Measurements from ENCODE around the gene PRKG1.

Gene PRKG1

DNA sequence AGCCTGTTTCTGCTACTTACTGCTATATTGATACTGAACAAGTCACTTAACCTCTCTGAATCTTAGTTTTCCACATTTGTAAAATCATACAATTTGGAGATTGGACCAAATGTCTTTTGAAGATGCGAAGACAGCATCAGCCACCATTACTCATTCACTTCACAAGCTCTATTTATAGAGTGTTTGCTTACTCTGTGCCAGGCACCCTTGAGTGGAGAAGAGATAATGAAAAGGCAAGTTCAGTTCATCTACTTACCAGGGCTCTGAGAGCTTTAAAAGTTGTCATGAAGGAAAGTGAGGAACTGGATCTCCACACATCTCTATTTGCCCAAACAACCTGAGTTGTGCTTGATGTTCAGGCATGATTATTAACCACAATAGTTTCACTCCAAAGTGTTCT, 347.6 kb downstream of the PRKG1 start:
- Histone ChIP-seq H3K27ac (ENCODE audit: low read length) (no peak overlapping the region), H3K4me3 (ENCODE audit: low read length) (no peak overlapping the region), H3K36me3 (ENCODE audit: control insufficient read depth, insufficient read depth, low read length) (no peaks in the 10 kb centered on the region), H3K27me3 (ENCODE audit: control insufficient read depth, insufficient read depth, low read length) (no peaks in the 10 kb centered on the region), H3K9me3 (ENCODE audit: control insufficient read depth, insufficient read depth, low read length) (no peaks in the 10 kb centered on the region), H3K4me1 (ENCODE audit: control insufficient read depth, insufficient read depth, low read length) (no peaks in the 10 kb centered on the region)
- no CpG with 5 or more reads among the region's 1 CpG for WGBS (ENCODE audit: insufficient coverage, insufficient read length)
- DNase-seq (ENCODE audit: low read depth, low spot score): no peak

DNA sequence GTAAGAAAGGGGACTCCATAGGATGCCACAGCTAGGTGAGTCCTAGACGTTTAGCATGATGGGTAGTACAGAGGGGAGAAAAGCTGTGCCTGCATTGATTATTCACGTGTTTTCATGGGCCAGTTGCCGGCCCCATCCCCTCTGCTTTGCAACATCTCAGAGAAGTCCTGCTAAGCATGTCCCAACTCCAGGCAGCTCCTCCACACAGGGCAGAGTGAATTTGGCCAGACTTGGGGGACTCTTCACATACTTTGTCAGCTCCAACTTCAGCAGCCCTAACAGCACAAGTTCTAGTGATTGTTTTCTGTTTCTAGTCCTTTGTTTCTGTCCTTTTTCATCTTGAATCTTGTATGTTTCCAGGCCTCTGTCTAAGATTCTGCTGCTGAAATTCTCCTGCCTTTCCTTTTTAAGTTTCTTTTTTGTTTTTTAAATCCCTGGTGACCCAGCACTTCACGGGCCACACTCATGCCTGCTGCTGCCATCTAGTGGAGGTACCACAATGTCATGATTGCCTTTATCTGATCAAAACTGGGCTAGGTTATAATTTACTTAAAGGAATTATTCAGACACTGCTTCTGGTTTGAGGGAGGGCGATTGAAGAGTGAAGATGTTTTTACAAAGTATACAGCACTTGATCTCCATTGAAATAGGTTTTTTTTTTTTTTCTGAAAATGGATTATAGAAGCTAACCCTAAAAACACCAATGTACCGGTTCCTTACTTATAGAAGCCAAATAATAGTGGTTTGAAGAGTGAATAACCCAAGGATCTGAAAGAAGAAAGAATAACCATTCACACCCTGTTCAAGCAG, 348.2 kb downstream of the PRKG1 start:
- Histone ChIP-seq H3K4me1 (ENCODE audit: control insufficient read depth, insufficient read depth, low read length) (no peaks in the 10 kb centered on the region), H3K27ac (ENCODE audit: low read length) (no peak overlapping the region), H3K27me3 (ENCODE audit: control insufficient read depth, insufficient read depth, low read length) (no peaks in the 10 kb centered on the region), H3K9me3 (ENCODE audit: control insufficient read depth, insufficient read depth, low read length) (no peaks in the 10 kb centered on the region), H3K4me3 (ENCODE audit: low read length) (no peak overlapping the region), H3K36me3 (ENCODE audit: control insufficient read depth, insufficient read depth, low read length) (no peaks in the 10 kb centered on the region)
- peak; percentile 22 for DNase-seq (ENCODE audit: low read depth, low spot score)
- no CpG with 5 or more reads among the region's 6 CpGs for WGBS (ENCODE audit: insufficient coverage, insufficient read length)

DNA sequence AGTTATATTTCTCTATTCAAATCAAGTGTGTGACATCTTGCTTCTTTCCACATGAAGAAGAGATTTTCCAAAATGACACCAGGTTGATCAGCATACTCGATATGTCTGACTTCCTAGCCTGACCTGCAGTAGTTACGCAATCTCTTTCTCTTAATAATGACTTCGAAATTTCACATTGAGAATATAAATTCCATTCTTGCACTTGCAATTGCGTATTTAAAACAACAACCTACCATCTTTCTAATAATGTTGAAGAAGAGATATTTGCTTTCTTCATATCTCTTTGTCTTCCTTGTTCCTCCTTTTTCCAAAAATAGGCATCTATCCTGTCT, 348.8 kb downstream of the PRKG1 start:
- Histone ChIP-seq H3K9me3 (ENCODE audit: control insufficient read depth, insufficient read depth, low read length) (no peaks in the 10 kb centered on the region), H3K27ac (ENCODE audit: low read length) (no peak overlapping the region), H3K27me3 (ENCODE audit: control insufficient read depth, insufficient read depth, low read length) (no peaks in the 10 kb centered on the region), H3K4me3 (ENCODE audit: low read length) (no peak overlapping the region), H3K36me3 (ENCODE audit: control insufficient read depth, insufficient read depth, low read length) (no peaks in the 10 kb centered on the region), H3K4me1 (ENCODE audit: control insufficient read depth, insufficient read depth, low read length) (no peaks in the 10 kb centered on the region)
- no peak for DNase-seq (ENCODE audit: low read depth, low spot score)
- 100% methylated on average over 1 of the region's 4 CpGs for WGBS (ENCODE audit: insufficient coverage, insufficient read length)

DNA sequence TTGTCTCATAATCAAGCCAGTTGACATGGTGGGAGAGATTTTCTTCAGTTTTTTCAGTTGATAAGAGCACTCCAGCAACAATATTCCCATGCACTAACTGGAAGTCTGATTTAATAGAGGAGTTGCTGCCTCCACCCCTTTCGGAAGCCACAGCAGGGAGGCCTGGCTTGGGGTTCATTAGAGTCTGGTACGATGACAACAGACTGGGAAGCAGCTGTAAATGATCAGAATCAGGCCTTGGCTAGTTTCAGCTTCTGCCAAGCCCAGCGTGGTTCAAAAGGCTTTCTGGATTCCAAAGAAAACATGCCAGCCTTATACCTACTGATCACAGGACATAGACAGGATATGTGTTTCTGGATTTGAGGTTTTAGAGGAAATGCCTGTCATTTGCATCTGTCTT, 351.1 kb downstream of the PRKG1 start:
- no peak overlapping the region for H3K27ac ChIP-seq (ENCODE audit: low read length)
- no CpG with 5 or more reads among the region's 3 CpGs for WGBS (ENCODE audit: insufficient coverage, insufficient read length)
- H3K4me1 ChIP-seq (ENCODE audit: control insufficient read depth, insufficient read depth, low read length): no peaks in the 10 kb centered on the region
- no peak overlapping the region for H3K4me3 ChIP-seq (ENCODE audit: low read length)
- DNase-seq (ENCODE audit: low read depth, low spot score): no peak
- no peaks in the 10 kb centered on the region for H3K27me3 ChIP-seq (ENCODE audit: control insufficient read depth, insufficient read depth, low read length)
- no peaks in the 10 kb centered on the region for H3K36me3 ChIP-seq (ENCODE audit: control insufficient read depth, insufficient read depth, low read length)
- no peaks in the 10 kb centered on the region for H3K9me3 ChIP-seq (ENCODE audit: control insufficient read depth, insufficient read depth, low read length)

DNA sequence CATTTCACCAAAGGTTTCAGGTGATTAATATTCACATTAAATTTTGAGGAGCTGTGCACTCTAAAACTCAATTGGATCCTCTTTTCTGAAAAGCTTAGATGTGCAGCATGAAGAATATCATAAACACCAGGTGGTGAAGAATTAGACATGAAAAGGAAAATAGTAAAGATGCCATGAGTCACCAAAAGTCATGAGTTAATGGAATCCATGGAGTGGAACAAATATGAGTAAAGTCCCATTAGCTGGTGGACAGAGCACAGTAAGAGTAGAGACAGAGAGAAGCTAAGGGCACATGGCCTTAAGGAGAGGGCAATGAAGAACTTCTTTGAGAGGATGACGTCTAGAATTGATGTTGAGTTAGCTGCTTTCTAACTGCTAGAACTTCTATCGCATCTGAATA, 353.5 kb downstream of the PRKG1 start:
- Histone ChIP-seq H3K27me3 (ENCODE audit: control insufficient read depth, insufficient read depth, low read length) (no peaks in the 10 kb centered on the region), H3K36me3 (ENCODE audit: control insufficient read depth, insufficient read depth, low read length) (no peaks in the 10 kb centered on the region), H3K4me3 (ENCODE audit: low read length) (no peak overlapping the region), H3K4me1 (ENCODE audit: control insufficient read depth, insufficient read depth, low read length) (0 out of 2 replicates have a peak, but pooled peaks cover 1% of the 10 kb centered on the region), H3K9me3 (ENCODE audit: control insufficient read depth, insufficient read depth, low read length) (no peaks in the 10 kb centered on the region), H3K27ac (ENCODE audit: low read length) (no peak overlapping the region)
- WGBS (ENCODE audit: insufficient coverage, insufficient read length): no CpG with 5 or more reads among the region's 2 CpGs
- DNase-seq (ENCODE audit: low read depth, low spot score): no peak

DNA sequence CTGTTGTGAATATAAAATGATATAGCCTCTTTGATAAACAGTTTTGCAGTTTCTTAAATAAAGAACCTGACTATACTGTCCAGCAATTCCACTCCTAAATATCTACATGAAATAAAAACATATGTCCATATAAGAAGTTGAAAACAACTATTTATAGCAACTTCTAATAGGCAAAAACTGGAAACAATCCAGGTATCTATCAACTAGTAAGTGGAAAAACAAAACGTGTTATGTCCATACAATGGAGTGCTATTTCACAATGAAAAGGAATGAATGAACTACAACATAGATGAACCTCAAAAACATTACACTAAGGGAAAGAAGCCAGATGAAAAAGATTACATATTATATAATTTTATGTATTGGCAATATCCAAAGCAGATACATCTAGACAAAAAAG, 356.2 kb downstream of the PRKG1 start:
- Histone ChIP-seq H3K9me3 (ENCODE audit: control insufficient read depth, insufficient read depth, low read length) (no peaks in the 10 kb centered on the region), H3K4me1 (ENCODE audit: control insufficient read depth, insufficient read depth, low read length) (0 out of 2 replicates have a peak, but pooled peaks cover 1% of the 10 kb centered on the region), H3K27ac (ENCODE audit: low read length) (no peak overlapping the region), H3K36me3 (ENCODE audit: control insufficient read depth, insufficient read depth, low read length) (no peaks in the 10 kb centered on the region), H3K27me3 (ENCODE audit: control insufficient read depth, insufficient read depth, low read length) (no peaks in the 10 kb centered on the region), H3K4me3 (ENCODE audit: low read length) (no peak overlapping the region)
- no CpG with 5 or more reads among the region's 1 CpG for WGBS (ENCODE audit: insufficient coverage, insufficient read length)
- no peak for DNase-seq (ENCODE audit: low read depth, low spot score)

DNA sequence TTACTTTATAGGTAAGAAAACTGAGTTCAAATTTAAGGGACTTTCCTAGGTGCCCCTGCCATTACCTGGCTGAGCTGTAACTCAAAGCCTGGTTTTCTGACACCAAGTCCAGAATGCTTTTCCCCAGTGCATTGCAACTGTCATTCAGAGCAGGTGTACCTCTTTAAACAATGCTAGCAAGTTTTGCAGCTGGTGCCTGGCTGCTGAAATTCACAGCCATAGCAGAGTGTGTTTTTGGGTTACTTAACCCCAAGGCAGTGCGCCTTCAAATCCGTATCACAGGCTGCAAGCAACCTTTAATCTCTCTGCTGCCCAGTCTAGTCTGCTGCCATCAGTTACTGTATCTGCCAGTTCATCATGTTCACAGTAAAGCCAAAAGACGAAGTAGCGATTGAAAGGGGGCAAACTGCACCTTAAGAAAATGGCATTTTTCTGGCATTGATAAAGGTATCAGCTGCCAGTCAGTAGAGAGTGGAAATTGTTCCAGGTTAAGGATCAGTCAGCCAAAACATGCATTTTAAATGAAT, 359.7 kb downstream of the PRKG1 start:
- Histone ChIP-seq H3K27ac (ENCODE audit: low read length) (no peak overlapping the region), H3K4me3 (ENCODE audit: low read length) (no peak overlapping the region), H3K27me3 (ENCODE audit: control insufficient read depth, insufficient read depth, low read length) (no peaks in the 10 kb centered on the region), H3K36me3 (ENCODE audit: control insufficient read depth, insufficient read depth, low read length) (no peaks in the 10 kb centered on the region), H3K9me3 (ENCODE audit: control insufficient read depth, insufficient read depth, low read length) (no peaks in the 10 kb centered on the region), H3K4me1 (ENCODE audit: control insufficient read depth, insufficient read depth, low read length) (0 out of 2 replicates have a peak, but pooled peaks cover 1% of the 10 kb centered on the region)
- no peak for DNase-seq (ENCODE audit: low read depth, low spot score)
- no CpG with 5 or more reads among the region's 4 CpGs for WGBS (ENCODE audit: insufficient coverage, insufficient read length)

DNA sequence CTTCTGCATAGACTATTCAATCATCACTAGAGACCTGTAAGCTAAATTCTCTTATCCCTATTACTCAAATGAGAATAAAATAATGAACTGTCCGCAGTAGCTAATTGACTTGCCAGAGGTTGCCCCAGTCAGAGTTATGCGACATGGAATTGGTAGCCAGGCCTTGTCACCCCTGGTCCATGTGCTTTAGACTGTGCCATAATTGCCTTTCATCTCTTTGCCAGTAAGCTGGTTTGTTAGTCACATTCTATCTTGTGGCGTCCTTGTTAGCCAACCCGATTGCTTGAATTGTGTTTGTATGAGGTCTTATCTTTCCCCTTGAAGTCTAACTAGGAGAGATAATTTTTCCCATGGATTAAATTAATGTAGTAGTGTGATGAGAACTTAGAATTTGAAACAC, 362.5 kb downstream of the PRKG1 start:
- no peaks in the 10 kb centered on the region for H3K36me3 ChIP-seq (ENCODE audit: control insufficient read depth, insufficient read depth, low read length)
- no peaks in the 10 kb centered on the region for H3K4me1 ChIP-seq (ENCODE audit: control insufficient read depth, insufficient read depth, low read length)
- DNase-seq (ENCODE audit: low read depth, low spot score): no peak
- H3K4me3 ChIP-seq (ENCODE audit: low read length): no peak overlapping the region
- H3K9me3 ChIP-seq (ENCODE audit: control insufficient read depth, insufficient read depth, low read length): no peaks in the 10 kb centered on the region
- WGBS (ENCODE audit: insufficient coverage, insufficient read length): no CpG with 5 or more reads among the region's 4 CpGs
- no peaks in the 10 kb centered on the region for H3K27me3 ChIP-seq (ENCODE audit: control insufficient read depth, insufficient read depth, low read length)
- no peak overlapping the region for H3K27ac ChIP-seq (ENCODE audit: low read length)

DNA sequence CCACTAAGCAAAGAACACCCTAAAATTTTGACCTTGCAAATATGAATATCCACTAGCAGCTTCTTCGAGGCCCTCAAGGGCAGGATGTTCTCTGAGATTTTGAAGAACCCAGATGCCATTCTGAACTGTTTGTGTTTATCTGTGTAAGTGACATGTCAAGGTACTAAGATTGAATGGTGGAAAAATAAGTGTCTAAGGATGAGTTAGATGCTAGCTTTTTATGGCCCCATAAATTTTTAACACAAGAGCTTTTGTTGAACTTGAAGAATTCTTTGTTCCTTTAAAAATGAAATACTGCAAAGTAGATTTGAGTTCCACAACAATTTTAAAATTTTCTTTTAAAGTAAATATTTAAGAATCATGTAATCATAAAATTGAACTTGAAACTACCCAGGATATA, 365.4 kb downstream of the PRKG1 start:
- Histone ChIP-seq H3K4me1 (ENCODE audit: control insufficient read depth, insufficient read depth, low read length) (no peaks in the 10 kb centered on the region), H3K27ac (ENCODE audit: low read length) (no peak overlapping the region), H3K36me3 (ENCODE audit: control insufficient read depth, insufficient read depth, low read length) (no peaks in the 10 kb centered on the region), H3K27me3 (ENCODE audit: control insufficient read depth, insufficient read depth, low read length) (no peaks in the 10 kb centered on the region), H3K4me3 (ENCODE audit: low read length) (no peak overlapping the region), H3K9me3 (ENCODE audit: control insufficient read depth, insufficient read depth, low read length) (no peaks in the 10 kb centered on the region)
- WGBS (ENCODE audit: insufficient coverage, insufficient read length): no CpG with 5 or more reads among the region's 1 CpG
- no peak for DNase-seq (ENCODE audit: low read depth, low spot score)

DNA sequence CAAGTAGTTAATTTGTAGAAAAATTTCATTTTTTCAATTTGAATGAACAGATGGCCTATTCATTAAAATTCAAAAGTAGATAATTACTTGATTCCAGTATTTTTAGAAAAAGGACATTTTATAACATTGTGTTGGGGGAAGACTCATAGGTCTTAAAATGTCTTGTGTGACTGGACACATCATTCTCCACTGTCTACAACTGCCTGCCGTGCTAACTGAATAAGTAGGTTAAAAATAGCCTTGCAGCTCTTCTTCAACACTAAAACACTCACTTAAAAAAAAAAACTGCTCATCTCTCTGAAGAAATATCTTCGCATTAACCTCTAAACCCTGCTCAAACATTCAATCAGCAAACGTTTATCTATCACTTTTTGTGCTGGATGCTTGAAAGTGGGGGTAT, 371.3 kb downstream of the PRKG1 start:
- Histone ChIP-seq H3K36me3 (ENCODE audit: control insufficient read depth, insufficient read depth, low read length) (no peaks in the 10 kb centered on the region), H3K4me3 (ENCODE audit: low read length) (no peak overlapping the region), H3K9me3 (ENCODE audit: control insufficient read depth, insufficient read depth, low read length) (no peaks in the 10 kb centered on the region), H3K27me3 (ENCODE audit: control insufficient read depth, insufficient read depth, low read length) (no peaks in the 10 kb centered on the region), H3K27ac (ENCODE audit: low read length) (no peak overlapping the region), H3K4me1 (ENCODE audit: control insufficient read depth, insufficient read depth, low read length) (no peaks in the 10 kb centered on the region)
- WGBS (ENCODE audit: insufficient coverage, insufficient read length): 100% methylated on average over 2 of the region's 3 CpGs
- no peak for DNase-seq (ENCODE audit: low read depth, low spot score)

DNA sequence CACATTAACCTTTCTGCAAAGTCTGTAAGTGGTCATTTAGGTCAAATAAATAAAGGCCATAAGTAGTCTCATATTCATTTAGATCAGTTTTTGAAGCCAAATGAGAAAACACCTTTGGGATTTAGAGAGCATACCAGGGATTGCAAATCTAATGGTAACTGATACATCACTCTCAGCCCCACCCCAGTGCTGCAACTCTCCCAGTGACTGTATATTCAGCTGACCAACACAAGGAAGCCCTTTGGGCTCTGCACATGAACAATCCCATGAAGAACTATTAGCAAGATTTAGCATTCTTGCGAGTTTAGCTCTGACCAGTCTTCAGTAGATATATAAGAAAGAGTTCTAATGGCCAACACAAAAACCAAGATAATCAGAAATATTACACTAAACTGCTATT, 372.8 kb downstream of the PRKG1 start:
- Histone ChIP-seq H3K4me1 (ENCODE audit: control insufficient read depth, insufficient read depth, low read length) (no peaks in the 10 kb centered on the region), H3K9me3 (ENCODE audit: control insufficient read depth, insufficient read depth, low read length) (no peaks in the 10 kb centered on the region), H3K4me3 (ENCODE audit: low read length) (no peak overlapping the region), H3K27ac (ENCODE audit: low read length) (no peak overlapping the region), H3K36me3 (ENCODE audit: control insufficient read depth, insufficient read depth, low read length) (no peaks in the 10 kb centered on the region), H3K27me3 (ENCODE audit: control insufficient read depth, insufficient read depth, low read length) (no peaks in the 10 kb centered on the region)
- WGBS (ENCODE audit: insufficient coverage, insufficient read length): no CpG with 5 or more reads among the region's 1 CpG
- DNase-seq (ENCODE audit: low read depth, low spot score): no peak
